ENCODE measurements around the gene UBE2E1.

The UBE2E1 gene

DNA sequence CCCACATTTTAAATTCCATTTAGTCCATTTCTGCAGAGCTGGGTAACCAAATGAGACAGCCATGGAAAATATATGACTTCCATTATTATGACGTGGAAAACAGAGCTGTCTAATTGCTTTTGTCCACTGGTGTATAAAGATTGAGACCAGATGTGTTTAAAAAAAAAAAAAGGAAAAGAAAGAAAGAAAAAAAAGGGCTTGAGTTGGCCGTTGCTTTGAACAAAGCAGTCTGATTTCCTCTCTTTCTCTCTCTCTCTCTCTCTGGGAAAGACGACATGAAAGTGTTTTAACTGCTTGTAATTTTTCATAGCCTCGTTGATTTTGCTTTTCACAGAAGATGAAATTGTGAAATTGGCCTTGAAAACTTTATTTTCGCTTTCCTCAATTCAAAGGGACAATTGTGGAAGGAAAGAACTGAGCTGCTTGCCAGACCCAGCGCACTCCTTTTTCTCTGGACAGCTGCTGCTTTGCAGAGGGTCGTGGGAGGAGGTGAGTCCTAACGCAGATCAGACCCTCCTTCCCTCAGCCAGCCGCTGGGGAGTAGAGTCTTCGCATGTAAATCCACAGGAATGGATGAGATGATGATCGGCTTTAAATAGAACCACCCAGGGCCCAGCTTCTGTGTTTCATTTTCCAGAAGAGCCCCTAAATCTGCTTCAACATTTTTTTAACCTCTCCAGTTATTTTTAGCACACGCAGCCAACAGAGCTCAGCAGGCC lies 42.8 kb upstream of the UBE2E1 start:
- no peaks in the 10 kb centered on the region for H3K27me3 ChIP-seq
- peak overlapping the region in 7 of 10 experiments; percentile 2 to 32 (median 12); a peak in 7 of 20 replicates for H3K4me3 ChIP-seq
- H3K9ac ChIP-seq: peak overlapping the region in 10 of 11 experiments; percentile 4 to 55 (median 38); a peak in 16 of 22 replicates
- no peak for TF ChIP-seq Cebpa-rat (IDR thresholded peaks at IDR 0.05)
- peaks cover 31 to 39% (median 37%) of the 10 kb centered on the region in 10 experiments for H3K4me1 ChIP-seq
- no peaks in the 10 kb centered on the region for H4K20me1 ChIP-seq
- no peaks in the 10 kb centered on the region for H3K36me3 ChIP-seq
- peak overlapping the region in 10 of 11 experiments; percentile 9 to 54 (median 22); a peak in 15 of 22 replicates for H3K27ac ChIP-seq
- 0 out of 22 replicates have a peak, but pooled peaks cover 0 to 9% (median 0%) of the 10 kb centered on the region in 11 experiments for H3K9me3 ChIP-seq (replicated peaks in 1 of 11)
- peak overlapping the region; percentile 61 to 90 (median 78) for H3K4me2 ChIP-seq

DNA sequence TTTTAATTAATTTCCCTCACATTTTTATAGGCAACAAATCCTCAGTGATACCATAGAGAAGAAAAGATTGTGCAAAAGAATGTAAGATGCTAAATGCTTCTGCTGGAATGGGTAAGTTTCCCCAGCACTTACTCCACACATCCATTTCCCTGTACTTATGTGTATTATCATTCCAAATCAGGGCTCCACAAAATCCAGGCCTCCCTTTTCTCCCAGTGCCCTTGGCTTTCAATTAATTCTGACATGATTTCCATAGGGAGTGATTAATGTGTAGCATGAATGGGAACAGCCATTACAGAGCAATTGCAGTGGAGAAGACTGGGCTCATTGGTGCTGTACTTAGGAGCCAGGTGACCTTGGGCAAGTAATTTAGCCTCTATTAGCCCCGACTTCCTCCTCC lies 41.3 kb upstream of the UBE2E1 start:
- H3K9me3 ChIP-seq (replicated peaks in 1 of 11): 0 out of 22 replicates have a peak, but pooled peaks cover 0 to 9% (median 0%) of the 10 kb centered on the region in 11 experiments
- no peaks in the 10 kb centered on the region for H4K20me1 ChIP-seq
- no peak overlapping the region for H3K4me3 ChIP-seq
- no peaks in the 10 kb centered on the region for H3K27me3 ChIP-seq
- no peak for TF ChIP-seq Cebpa-rat (IDR thresholded peaks at IDR 0.05)
- no peak overlapping the region for H3K4me2 ChIP-seq
- H3K36me3 ChIP-seq: no peaks in the 10 kb centered on the region
- H3K4me1 ChIP-seq: peaks cover 31 to 39% (median 37%) of the 10 kb centered on the region in 10 experiments
- no peak overlapping the region for H3K27ac ChIP-seq
- H3K9ac ChIP-seq: no peak overlapping the region

DNA sequence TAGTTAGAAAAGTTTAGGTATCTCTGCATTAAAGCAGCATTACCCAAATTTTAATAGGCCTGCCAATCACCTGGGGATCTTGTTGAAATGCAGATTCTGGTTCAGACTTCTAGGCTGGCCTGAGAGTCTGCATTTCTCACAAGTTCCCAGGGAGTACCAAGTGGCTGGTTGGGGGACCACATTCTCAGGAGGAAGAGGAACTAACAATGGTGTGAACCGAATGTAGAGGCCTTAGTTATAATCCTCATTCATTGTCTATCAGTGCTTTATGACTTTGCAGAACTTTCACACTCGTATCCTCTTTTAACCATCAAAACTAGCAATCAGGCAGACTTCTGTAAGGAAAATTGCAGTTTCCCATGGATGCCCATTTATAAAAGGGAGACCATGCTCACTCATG lies 38.2 kb upstream of the UBE2E1 start:
- no peak for TF ChIP-seq Cebpa-rat (IDR thresholded peaks at IDR 0.05)
- no peaks in the 10 kb centered on the region for H3K27me3 ChIP-seq
- no peak overlapping the region for H3K4me3 ChIP-seq
- H3K36me3 ChIP-seq: no peaks in the 10 kb centered on the region
- H3K9me3 ChIP-seq (replicated peaks in 1 of 11): 0 out of 22 replicates have a peak, but pooled peaks cover 0 to 9% (median 0%) of the 10 kb centered on the region in 11 experiments
- peaks cover 9 to 11% (median 10%) of the 10 kb centered on the region in 10 experiments for H3K4me1 ChIP-seq
- H3K9ac ChIP-seq: no peak overlapping the region
- H3K4me2 ChIP-seq: no peak overlapping the region
- H4K20me1 ChIP-seq: no peaks in the 10 kb centered on the region
- no peak overlapping the region for H3K27ac ChIP-seq

DNA sequence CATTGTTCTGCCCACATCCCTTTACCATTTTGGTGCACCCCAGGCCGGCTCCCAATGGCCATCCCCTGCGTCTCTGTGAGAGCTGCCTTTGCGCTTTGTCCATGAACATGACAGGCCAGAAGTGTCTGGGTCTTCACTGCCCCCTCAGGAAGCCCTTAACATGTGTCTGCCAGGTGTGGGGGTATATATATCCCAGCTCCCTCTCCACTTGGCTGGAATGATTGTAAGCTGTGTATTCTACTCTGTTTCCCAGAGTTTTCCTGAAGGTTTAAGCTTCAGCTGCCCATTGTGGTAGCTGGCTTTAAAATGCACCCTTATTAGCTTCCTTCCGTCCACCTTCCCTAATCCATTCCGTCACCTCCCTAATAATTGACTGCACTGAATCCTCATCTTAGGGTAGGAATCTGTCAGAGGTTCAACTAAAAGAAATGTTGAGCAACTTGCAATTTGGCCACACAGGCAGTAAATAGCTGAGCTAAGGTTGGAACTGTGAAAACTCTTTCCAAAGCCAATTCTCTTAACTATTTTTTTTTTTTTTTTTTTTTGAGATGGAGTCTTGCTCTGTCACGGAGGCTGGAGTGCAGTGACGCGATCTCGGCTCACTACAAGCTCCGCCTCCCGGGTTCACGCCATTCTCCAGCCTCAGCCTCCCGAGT lies 30.4 kb upstream of the UBE2E1 start:
- peaks cover 0 to 12% (median 0%) of the 10 kb centered on the region in 10 experiments; a peak in 4 of 20 replicates for H3K4me1 ChIP-seq
- no peaks in the 10 kb centered on the region for H3K9me3 ChIP-seq (replicated peaks in 1 of 11)
- no peaks in the 10 kb centered on the region for H4K20me1 ChIP-seq
- H3K27ac ChIP-seq: no peak overlapping the region
- no peak overlapping the region for H3K4me2 ChIP-seq
- H3K36me3 ChIP-seq: no peaks in the 10 kb centered on the region
- no peaks in the 10 kb centered on the region for H3K27me3 ChIP-seq
- TF ChIP-seq Cebpa-rat (IDR thresholded peaks at IDR 0.05): no peak
- no peak overlapping the region for H3K9ac ChIP-seq
- H3K4me3 ChIP-seq: no peak overlapping the region

DNA sequence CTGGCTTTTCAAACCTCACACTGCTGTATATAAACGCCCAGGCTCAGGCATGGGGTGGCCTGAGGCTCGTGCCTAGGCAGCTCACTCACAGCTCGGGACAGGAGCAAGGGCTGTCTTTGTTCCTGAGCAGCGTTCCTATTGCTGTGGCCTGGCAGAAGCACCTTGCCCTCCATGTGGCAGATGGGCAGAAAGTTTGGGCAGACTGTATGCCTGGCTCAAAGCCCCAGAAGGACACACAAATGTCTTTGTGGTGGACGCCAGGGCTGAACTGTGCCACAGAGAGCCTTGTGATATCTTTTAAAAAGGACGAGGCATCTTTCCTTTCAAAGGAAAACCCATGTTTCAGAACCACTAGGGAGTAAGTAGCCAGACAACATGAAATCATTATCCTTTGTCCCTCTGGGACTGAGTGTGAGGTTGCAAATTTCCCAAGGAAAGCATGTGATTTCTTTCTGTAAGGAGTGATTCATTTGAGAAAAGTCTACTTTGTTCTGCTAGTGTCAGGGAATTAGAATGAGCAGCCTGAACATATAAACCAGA lies 29.3 kb upstream of the UBE2E1 start:
- H3K27me3 ChIP-seq: no peaks in the 10 kb centered on the region
- H3K27ac ChIP-seq: no peak overlapping the region
- H4K20me1 ChIP-seq: no peaks in the 10 kb centered on the region

DNA sequence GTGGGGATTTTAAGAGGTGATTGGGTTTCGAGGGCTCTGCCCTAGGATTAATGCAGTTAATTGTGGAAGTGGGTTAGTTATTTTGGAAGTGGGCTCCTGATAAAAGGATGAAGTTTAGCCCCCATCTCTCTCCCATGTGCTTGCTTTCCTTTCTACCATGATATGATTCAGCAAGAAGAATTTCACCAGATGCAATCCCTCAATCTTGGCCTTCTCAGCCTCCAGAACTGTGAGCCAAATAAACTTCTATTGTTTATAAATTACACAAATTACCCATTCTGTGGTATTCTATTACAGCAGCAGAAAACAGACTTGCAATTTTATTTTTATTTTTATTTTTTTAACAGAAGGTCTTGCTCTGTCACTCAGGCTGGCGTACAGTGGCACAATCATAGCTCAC lies 27.3 kb upstream of the UBE2E1 start:
- Histone ChIP-seq H3K9me3 (replicated peaks in 1 of 11) (peaks cover 0 to 17% (median 5%) of the 10 kb centered on the region in 11 experiments; a peak in 9 of 22 replicates), H3K4me3 (no peak overlapping the region), H3K4me2 (no peak overlapping the region), H3K27ac (no peak overlapping the region), H3K36me3 (no peaks in the 10 kb centered on the region), H3K9ac (no peak overlapping the region), H3K27me3 (no peaks in the 10 kb centered on the region), H3K4me1 (peaks cover 0 to 12% (median 0%) of the 10 kb centered on the region in 10 experiments; a peak in 4 of 20 replicates), H4K20me1 (no peaks in the 10 kb centered on the region)
- no peak for TF ChIP-seq Cebpa-rat (IDR thresholded peaks at IDR 0.05)

More for the DNA sequence above, 29.3 kb upstream of the UBE2E1 start:
- peaks cover 0 to 12% (median 0%) of the 10 kb centered on the region in 10 experiments; a peak in 4 of 20 replicates for H3K4me1 ChIP-seq
- no peak overlapping the region for H3K9ac ChIP-seq
- no peaks in the 10 kb centered on the region for H3K36me3 ChIP-seq
- TF ChIP-seq Cebpa-rat (IDR thresholded peaks at IDR 0.05): no peak
- H3K4me3 ChIP-seq: no peak overlapping the region
- H3K4me2 ChIP-seq: peak overlapping the region in 1 of 11 experiments; percentile 37; a peak in 3 of 22 replicates
- H3K9me3 ChIP-seq (replicated peaks in 1 of 11): no peaks in the 10 kb centered on the region

DNA sequence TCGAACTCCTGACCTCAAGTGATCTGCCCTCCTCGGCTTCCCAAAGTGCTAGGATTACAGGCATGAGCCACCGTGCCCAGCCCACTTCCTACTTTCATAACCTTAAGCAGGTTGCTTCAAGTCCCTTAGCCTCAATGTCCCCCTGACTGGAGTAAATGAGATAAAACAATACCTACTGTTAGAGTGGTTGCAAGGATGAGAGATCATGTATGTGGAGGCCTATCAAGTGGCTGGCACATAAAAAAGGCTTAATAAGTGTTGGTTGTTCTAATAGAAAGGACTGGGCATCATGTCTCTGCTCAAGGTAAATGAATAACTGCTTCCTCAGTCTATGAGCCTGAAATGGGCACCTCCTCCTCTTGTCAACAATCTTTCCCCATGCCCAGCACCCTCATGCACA lies 25.9 kb upstream of the UBE2E1 start:
- Histone ChIP-seq H4K20me1 (no peaks in the 10 kb centered on the region), H3K36me3 (no peaks in the 10 kb centered on the region), H3K27me3 (no peaks in the 10 kb centered on the region), H3K4me1 (peaks cover 0 to 12% (median 0%) of the 10 kb centered on the region in 10 experiments; a peak in 4 of 20 replicates), H3K9ac (no peak overlapping the region), H3K27ac (no peak overlapping the region), H3K4me3 (no peak overlapping the region), H3K4me2 (no peak overlapping the region), H3K9me3 (replicated peaks in 1 of 11) (peaks cover 0 to 28% (median 7%) of the 10 kb centered on the region in 11 experiments; a peak in 10 of 22 replicates)
- no peak for TF ChIP-seq Cebpa-rat (IDR thresholded peaks at IDR 0.05)

DNA sequence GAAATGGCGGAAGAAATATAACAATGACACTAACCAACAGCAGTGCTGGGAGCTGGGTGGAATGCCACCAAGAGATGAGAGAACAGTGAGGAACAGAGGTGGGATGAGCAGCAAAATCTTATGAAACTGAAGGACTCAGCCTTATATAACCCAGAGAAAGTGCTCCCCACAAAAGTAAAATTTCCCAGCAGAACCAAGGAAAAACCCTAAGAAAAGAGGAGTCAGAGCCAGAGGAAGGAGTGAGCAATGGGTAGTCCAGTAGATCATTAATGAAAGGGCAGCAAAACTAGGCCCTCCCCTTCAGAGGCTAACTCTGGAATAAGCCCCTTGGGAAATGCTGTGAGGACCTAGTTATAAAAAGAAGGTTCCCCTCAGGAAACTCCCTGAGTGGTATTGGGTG lies 24.7 kb upstream of the UBE2E1 start:
- Histone ChIP-seq H3K9ac (no peak overlapping the region), H3K27ac (no peak overlapping the region), H3K36me3 (no peaks in the 10 kb centered on the region), H3K4me2 (no peak overlapping the region), H3K27me3 (no peaks in the 10 kb centered on the region), H3K9me3 (replicated peaks in 1 of 11) (peaks cover 0 to 28% (median 7%) of the 10 kb centered on the region in 11 experiments; a peak in 10 of 22 replicates), H3K4me1 (peaks cover 0 to 12% (median 0%) of the 10 kb centered on the region in 10 experiments; a peak in 4 of 20 replicates), H4K20me1 (no peaks in the 10 kb centered on the region), H3K4me3 (no peak overlapping the region)
- TF ChIP-seq Cebpa-rat (IDR thresholded peaks at IDR 0.05): no peak

DNA sequence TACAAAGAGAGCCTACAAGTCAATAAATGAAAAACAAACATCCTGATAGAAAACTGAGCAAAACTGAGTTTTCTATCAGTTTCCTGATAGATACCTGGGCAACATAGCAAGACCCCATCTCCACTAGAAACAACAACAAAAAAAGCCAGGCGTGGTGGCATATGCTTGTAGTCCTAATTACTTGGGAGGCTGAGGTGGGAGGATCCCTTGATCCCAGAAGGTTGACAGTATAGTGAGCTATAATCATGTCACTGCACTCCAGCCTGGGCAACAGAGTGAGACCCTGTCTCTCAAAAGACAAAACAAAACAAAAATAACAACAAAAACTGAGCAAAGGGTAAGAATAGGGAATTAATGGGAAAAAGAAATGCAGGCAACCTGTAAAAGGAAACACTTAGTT lies 23.9 kb upstream of the UBE2E1 start:
- TF ChIP-seq Cebpa-rat (IDR thresholded peaks at IDR 0.05): no peak

More for the DNA sequence above, 23.9 kb upstream of the UBE2E1 start:
- Histone ChIP-seq H3K27me3 (no peaks in the 10 kb centered on the region), H3K4me2 (no peak overlapping the region), H3K27ac (no peak overlapping the region), H3K4me3 (no peak overlapping the region), H4K20me1 (no peaks in the 10 kb centered on the region), H3K4me1 (peaks cover 0 to 7% (median 0%) of the 10 kb centered on the region in 10 experiments; a peak in 3 of 20 replicates), H3K9ac (no peak overlapping the region), H3K9me3 (replicated peaks in 1 of 11) (peaks cover 0 to 28% (median 7%) of the 10 kb centered on the region in 11 experiments; a peak in 10 of 22 replicates), H3K36me3 (no peaks in the 10 kb centered on the region)
